B cell (primary cell): ENCODE results near the gene GPR137. TPM values are rescaled to one million over a fixed set of nuclear protein-coding genes. Genes with fewer than 3 reads are reported as not detected.

Source experiments
- ATAC-seq: fragments of 200-7000 bp; cut with Tn5 transposase; one replicate; pipeline ENCODE4 v1.10.0; 2021; ENCODE audit warnings: low read depth, mild to moderate bottlenecking, moderate number of reproducible peaks, moderate library complexity
- CTCF ChIA-PET: fragments of 350-600 bp; sonication (Branson Sonifier 250); formaldehyde crosslinking; loops from one replicate; lab custom pipeline; 2021; ENCODE audit warnings: antibody characterized with exemption, inconsistent platforms; lab: Charles Lee
- POLR2A ChIA-PET: fragments of 350-600 bp; sonication (Branson Sonifier 250); formaldehyde crosslinking; loops from one replicate; lab custom pipeline; 2021; ENCODE audit warnings: antibody characterized with exemption; lab: Charles Lee
- DNase-seq: peaks from one replicate; pipeline ENCODE4 v3.0.0; 2013
- H2AFZ ChIP-seq: 2 replicates; pipeline ENCODE4 v1.6.1; 2012; ENCODE audit warnings: mild to moderate bottlenecking, low read depth, low read length; ENCODE audit not compliant: insufficient read depth, poor library complexity, severe bottlenecking
- H3K27ac ChIP-seq, 2 donors: 1 replicate in 1 of 2; 2 replicates in 1 of 2; pipeline ENCODE4 v1.5.1; 2012 to 2013; ENCODE audit warnings: low read length in 2 of 2, mild to moderate bottlenecking in 2 of 2, moderate library complexity in 1 of 2
- H3K27me3 ChIP-seq, 4 experiments: fragments of 200-600 bp in 1 of 4; sonication (generic) in 1 of 4; replicated peaks in 1 of 4; 1 replicate in 2 of 4; 2 replicates in 2 of 4; pipeline versions ENCODE4 v1.6.1 to v1.7.0; 2013 to 2016; ENCODE audit warnings: low read length in 3 of 4, mild to moderate bottlenecking in 2 of 4, mixed read lengths in 1 of 4, moderate library complexity in 1 of 4; ENCODE audit not compliant: insufficient read depth in 4 of 4, control insufficient read depth in 3 of 4; ENCODE audit errors: control extremely low read depth in 1 of 4
- H3K36me3 ChIP-seq, 2 experiments: replicated peaks in 1 of 2; 1 replicate in 1 of 2; 2 replicates in 1 of 2; pipeline versions ENCODE4 v1.6.1 to v1.7.1; 2013; ENCODE audit warnings: low read length in 1 of 2; ENCODE audit not compliant: insufficient read depth in 2 of 2, control insufficient read depth in 1 of 2; ENCODE audit errors: control extremely low read depth in 1 of 2, extremely low read depth in 1 of 2
- H3K4me1 ChIP-seq, 2 donors: fragments of 200-600 bp in 1 of 2; sonication (generic) in 1 of 2; 1 replicate in 1 of 2; 2 replicates in 1 of 2; pipeline versions ENCODE4 v1.5.1 to v1.6.1; 2013 to 2017; ENCODE audit warnings: low read length in 2 of 2; ENCODE audit not compliant: control insufficient read depth in 2 of 2, insufficient read depth in 2 of 2
- H3K4me2 ChIP-seq: replicated peaks from 2 replicates; pipeline ENCODE3; 2012; ENCODE audit warnings: mild to moderate bottlenecking, low read depth, low read length; ENCODE audit not compliant: poor library complexity, severe bottlenecking
- H3K4me3 ChIP-seq, 5 experiments: fragments of 200-600 bp in 1 of 5; sonication (generic) in 1 of 5; 1 replicate in 3 of 5; 2 replicates in 2 of 5; pipeline versions ENCODE4 v1.5.1 to v1.7.0; 2011 to 2016; ENCODE audit warnings: low read length in 4 of 5, mild to moderate bottlenecking in 4 of 5, low read depth in 2 of 5, control low read depth in 1 of 5, moderate library complexity in 1 of 5; ENCODE audit not compliant: insufficient read depth in 1 of 5; ENCODE audit errors: control extremely low read depth in 1 of 5, extremely low read depth in 1 of 5
- H3K79me2 ChIP-seq: fragments of 200-600 bp; sonication (generic); one replicate; pipeline ENCODE4 v1.6.0; 2016; ENCODE audit warnings: low read length; ENCODE audit not compliant: control insufficient read depth, insufficient read depth
- H3K9ac ChIP-seq: fragments of 200-600 bp; sonication (generic); 2 replicates; pipeline ENCODE4 v1.6.1; 2017; ENCODE audit warnings: mild to moderate bottlenecking, low read length, moderate library complexity
- H3K9me3 ChIP-seq, 3 donors: one replicate each; pipeline versions ENCODE4 v1.6.1 to v1.7.1; 2013; ENCODE audit warnings: low read length in 2 of 3; ENCODE audit not compliant: control insufficient read depth in 2 of 3, insufficient read depth in 1 of 3; ENCODE audit errors: control extremely low read depth in 1 of 3
- H4K20me1 ChIP-seq: 2 replicates; pipeline ENCODE4 v1.6.0; 2012; ENCODE audit warnings: mild to moderate bottlenecking, low read length; ENCODE audit not compliant: insufficient read depth, control insufficient read depth, poor library complexity, severe bottlenecking
- H3K27ac Mint-ChIP-seq: one replicate; pipeline ENCODE4 v1.8.0; 2021; ENCODE audit warnings: mixed read lengths
- H3K27me3 Mint-ChIP-seq: one replicate; pipeline ENCODE4 v1.8.0; 2021; ENCODE audit warnings: mixed read lengths
- H3K4me1 Mint-ChIP-seq: one replicate; pipeline ENCODE4 v1.8.0; 2021; ENCODE audit warnings: mixed read lengths
- H3K4me3 Mint-ChIP-seq: one replicate; pipeline ENCODE4 v1.8.0; 2021; ENCODE audit warnings: mixed read lengths
- H3K9me3 Mint-ChIP-seq: one replicate; pipeline ENCODE4 v1.8.0; 2022; ENCODE audit warnings: mixed read lengths; ENCODE audit not compliant: insufficient read depth
- CTCF ChIP-seq: fragments of 200-600 bp; IDR thresholded peaks from one replicate; pipeline ENCODE4 v1.8.0; 2022; ENCODE audit warnings: antibody characterized with exemption, mild to moderate bottlenecking
- WGBS: methylation state at CpG from one replicate; pipeline ENCODE4 v1.1.5; 2013; ENCODE audit warnings: missing lambda C conversion rate; ENCODE audit not compliant: insufficient coverage; 5-methylcytosine and 5-hydroxymethylcytosine counted together
- intact Hi-C: fragments of 100-400 bp; cut with micrococcal nuclease; formaldehyde crosslinking; loops from one replicate; pipeline ENCODE4 v1.10.0; 2022
- polyA plus RNA-seq: library from polyadenylated mRNA; depleted of rRNA; stranded (reverse); fragments of >200 nt; gene quantifications from 2 replicates; pipeline ENCODE4 v1.2.3, GENCODE V29; 2012
- total RNA-seq, 2 donors: library from RNA; stranded (reverse); fragments of 120-200 nt in 1 of 2; gene quantifications; 1 replicate in 1 of 2; 2 replicates in 1 of 2; pipeline versions ENCODE4 v1.2.3 to v1.2.4, GENCODE V29; 2013 to 2022

GPR137 gene
- total and polyA plus RNA-seq, 2 donors (not counting 1 experiment from before 2014, with no cell fraction given): 49.9 to 66.1 TPM

- H3K4me3 ChIP-seq: peak overlapping the region in 3 of 5 experiments; percentile 59 to 69 (median 62)
These were observed 40.7 kb upstream of the GPR137 start for GRCh38 chr11:64244966-64245365.

More at GRCh38 chr11:64244966-64245365, 40.7 kb upstream of the GPR137 start:
- Histone ChIP-seq H3K79me2 (peaks cover 9% of the 10 kb centered on the region), H3K9ac (peak overlapping the region; percentile 53), H3K4me2 (peak overlapping the region; percentile 79), H3K4me1 (peaks cover 23 to 51% of the 10 kb centered on the region in 2 donors), H2AFZ (no peak overlapping the region), H3K9me3 (no peaks in the 10 kb centered on the region), H3K36me3 (peaks cover 0 to 11% of the 10 kb centered on the region in 2 experiments), H4K20me1 (peaks cover 7% of the 10 kb centered on the region), H3K27ac (peak overlapping the region; percentile 53 to 79), H3K27me3 (no peaks in the 10 kb centered on the region)
- no peak for TF ChIP-seq CTCF
- ChIA-PET CTCF (interaction anchor here (0.6 to 10.4 kb wide), 12 partner anchors 12 to 244 kb away, joined by 3 to 141 read pairs (median 4); partner anchors contain the start of genes BAD, ESRRA, FERMT3 and NUDT22), POLR2A (interaction anchor here (0.6 to 4.0 kb wide), 11 partner anchors 9 to 1457 kb away, joined by 3 to 37 read pairs (median 6); partner anchors contain the start of genes FERMT3, NUDT22, STIP1 and TRPT1)
- Mint-ChIP-seq H3K27me3 (no peaks in the 10 kb centered on the region), H3K4me1 (peaks cover 40% of the 10 kb centered on the region), H3K4me3 (peak overlapping the region; percentile 90), H3K9me3 (no peaks in the 10 kb centered on the region), H3K27ac (peak overlapping the region; percentile 91)
- no peak for ATAC-seq
- 51% methylated on average over 3 of the region's 6 CpGs for WGBS
- intact Hi-C loops: no loop called here
- no peak for DNase-seq
